Tibial nerve (tissue), 4 donors: ENCODE results near the gene COG5. TPM values are rescaled to one million over a fixed set of nuclear protein-coding genes. Genes with fewer than 3 reads are reported as not detected.

Experiments used
- DNase-seq, 2 donors: peaks; one replicate each; pipeline ENCODE4 v3.0.0-alpha.2; 2019; ENCODE audit warnings: low spot score in 2 of 2
- H3K27ac ChIP-seq, 4 donors: fragments of 200-600 bp; sonication (generic) in 3 of 4; one replicate each; pipeline ENCODE4 v1.5.1; 2017 to 2019; ENCODE audit warnings: mild to moderate bottlenecking in 1 of 4
- H3K27me3 ChIP-seq, 2 donors: fragments of 200-600 bp; sonication (generic) in 1 of 2; one replicate each; pipeline versions ENCODE4 v1.5.1 to v1.6.0; 2017 to 2019
- H3K36me3 ChIP-seq, 3 donors: fragments of 200-600 bp; sonication (generic); one replicate each; pipeline ENCODE4 v1.5.1; 2018 to 2019
- H3K4me1 ChIP-seq, 4 donors: fragments of 200-600 bp; sonication (generic) in 3 of 4; one replicate each; pipeline ENCODE4 v1.5.1; 2017 to 2019
- H3K4me3 ChIP-seq, 4 donors: fragments of 200-600 bp; sonication (generic) in 3 of 4; one replicate each; pipeline ENCODE4 v1.5.1; 2017 to 2019; ENCODE audit warnings: mild to moderate bottlenecking in 1 of 4, moderate library complexity in 1 of 4
- H3K9me3 ChIP-seq, 4 donors: fragments of 200-600 bp; sonication (generic) in 3 of 4; one replicate each; pipeline ENCODE4 v1.5.1; 2017 to 2019
- CTCF ChIP-seq, 5 experiments: fragments of 200-600 bp in 3 of 5; fragments of 450-650 bp in 2 of 5; sonication (generic) in 3 of 5; IDR thresholded peaks; one replicate each; pipeline ENCODE4 v1.5.1; 2016 to 2019; ENCODE audit warnings: antibody characterized with exemption in 5 of 5, mild to moderate bottlenecking in 3 of 5, moderate library complexity in 2 of 5
- EP300 ChIP-seq, 2 donors: sonication (generic); formaldehyde crosslinking; IDR thresholded peaks; one replicate each; pipeline ENCODE4 v1.6.1; 2017; ENCODE audit warnings: antibody characterized with exemption in 2 of 2, mild to moderate bottlenecking in 1 of 2
- POLR2A ChIP-seq, 2 donors: fragments of 450-650 bp; IDR thresholded peaks; one replicate each; pipeline ENCODE4 v1.6.1; 2017; ENCODE audit warnings: antibody characterized with exemption in 2 of 2, mild to moderate bottlenecking in 2 of 2, moderate library complexity in 2 of 2
- WGBS, 2 donors: methylation state at CpG; one replicate each; pipeline ENCODE4 v1.1.5; 2018; 5-methylcytosine and 5-hydroxymethylcytosine counted together
- total RNA-seq, 4 donors: library from RNA; depleted of rRNA; stranded (reverse); fragments of >200 nt; gene quantifications; one replicate each; pipeline ENCODE4 v1.1.0, GENCODE V29; 2016

COG5 gene
- total RNA-seq, 4 donors from 2014 or later = 26.7 to 35.7 (median 32.6) TPM

DNA sequence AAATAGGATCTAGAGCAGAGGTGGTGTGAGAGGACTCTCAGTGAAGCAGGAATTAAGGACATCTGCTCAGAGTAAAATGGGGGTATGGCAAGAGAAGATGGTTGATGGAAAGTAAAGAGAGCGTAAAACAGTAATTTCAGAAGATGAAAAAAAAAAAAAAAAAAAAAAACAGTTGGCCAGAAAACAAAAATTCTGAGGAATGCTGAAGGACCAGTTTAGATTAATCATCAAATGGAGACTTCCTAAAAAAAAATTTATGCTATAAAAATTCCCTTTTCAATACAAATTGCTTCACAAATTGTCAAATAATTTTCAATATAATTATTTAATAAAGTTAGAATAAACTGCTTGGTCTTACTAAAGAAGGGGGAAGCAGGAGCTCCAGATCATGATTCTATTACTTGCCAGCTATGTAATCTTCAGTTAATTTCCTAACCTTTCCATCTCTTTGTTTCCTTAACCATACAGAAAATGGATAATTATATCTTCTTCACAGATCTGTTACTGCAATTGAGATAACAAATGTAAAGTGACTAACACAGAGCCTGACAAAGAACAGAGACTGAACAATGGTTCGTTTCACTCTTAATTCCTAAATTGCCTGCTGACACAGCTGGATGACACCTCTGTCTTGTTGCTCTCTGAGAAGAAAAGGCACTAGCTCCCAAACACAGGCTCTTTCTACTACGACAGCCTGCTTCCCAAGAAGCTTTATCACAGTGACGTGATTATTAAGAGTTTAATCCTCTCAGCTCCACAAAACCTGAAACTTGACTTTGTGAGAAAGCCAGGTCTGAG, 158.8 kb downstream of the COG5 start:
- no peaks in the 10 kb centered on the region for H3K27me3 ChIP-seq
- WGBS, 2 donors = 57 to 70% methylated on average over 4 of the region's 4 CpGs
- TF ChIP-seq POLR2A (IDR thresholded peaks at IDR 0.05) (no peak), EP300 (IDR thresholded peaks at IDR 0.05) (no peak), CTCF (IDR thresholded peaks at IDR 0.05) (no peak)

DNA sequence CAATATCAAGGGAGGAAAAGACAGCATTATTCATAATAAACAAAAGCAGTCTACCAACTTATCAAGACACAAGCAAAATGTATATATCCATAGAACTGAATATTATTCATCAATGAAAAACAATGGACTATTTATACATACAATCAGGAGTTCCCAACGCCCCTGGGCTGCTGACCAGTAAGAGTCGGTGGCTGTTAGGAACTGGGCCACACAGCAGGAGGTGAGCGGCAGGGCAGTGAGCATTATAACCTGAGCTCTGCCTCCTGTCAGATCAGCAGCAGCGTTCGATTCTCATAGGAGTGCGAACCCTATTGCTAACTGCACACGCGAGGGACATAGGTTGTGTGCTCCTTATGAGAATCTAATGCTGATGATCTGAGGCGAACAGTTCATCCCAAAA, 165.6 kb downstream of the COG5 start:
- TF ChIP-seq CTCF (IDR thresholded peaks at IDR 0.05) (no peak), EP300 (IDR thresholded peaks at IDR 0.05) (no peak), POLR2A (IDR thresholded peaks at IDR 0.05) (no peak)
- WGBS, 2 donors = 70 to 73% methylated on average over 9 of the region's 9 CpGs
- peaks cover 0 to 9% (median 0%) of the 10 kb centered on the region in 3 donors for H3K36me3 ChIP-seq
- no peaks in the 10 kb centered on the region for H3K4me1 ChIP-seq
- DNase-seq = no peak
- H3K9me3 ChIP-seq = no peaks in the 10 kb centered on the region
- H3K4me3 ChIP-seq = no peak overlapping the region
- H3K27me3 ChIP-seq = no peaks in the 10 kb centered on the region
- H3K27ac ChIP-seq = no peak overlapping the region

More for the DNA sequence above, 158.8 kb downstream of the COG5 start:
- Histone ChIP-seq H3K9me3 (no peaks in the 10 kb centered on the region), H3K36me3 (peaks cover 0 to 9% (median 3%) of the 10 kb centered on the region in 3 donors), H3K4me3 (no peak overlapping the region), H3K27ac (no peak overlapping the region), H3K4me1 (no peaks in the 10 kb centered on the region)
- DNase-seq = no peak

- WGBS, 2 donors = 91 to 97% methylated on average over 2 of the region's 2 CpGs
- Histone ChIP-seq H3K27ac (no peak overlapping the region), H3K4me3 (no peak overlapping the region), H3K27me3 (no peaks in the 10 kb centered on the region), H3K4me1 (no peaks in the 10 kb centered on the region), H3K9me3 (no peaks in the 10 kb centered on the region), H3K36me3 (peaks cover 0 to 9% (median 0%) of the 10 kb centered on the region in 3 donors)
- TF ChIP-seq EP300 (IDR thresholded peaks at IDR 0.05) (no peak), CTCF (IDR thresholded peaks at IDR 0.05) (no peak), POLR2A (IDR thresholded peaks at IDR 0.05) (no peak)
- no peak for DNase-seq
Measured at GRCh38 chr7:107396990-107397389, 166.7 kb downstream of the COG5 start.

DNA sequence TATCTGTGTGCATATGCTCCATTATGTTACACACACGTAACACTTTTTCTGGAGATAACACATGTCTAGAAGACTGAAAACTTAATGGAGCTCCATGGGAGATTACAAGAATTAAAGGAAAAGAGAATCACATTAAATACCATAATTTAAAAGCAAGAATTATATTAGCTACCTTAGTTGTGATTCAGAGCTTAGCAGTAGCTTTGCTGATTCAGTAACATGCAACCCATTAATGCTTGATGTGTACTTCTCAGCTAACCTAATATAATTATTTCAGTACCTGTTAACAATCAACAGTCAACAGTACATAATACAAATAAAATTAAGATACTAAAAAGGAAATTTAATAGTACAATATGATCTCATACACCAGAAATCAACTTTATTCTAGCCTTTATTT, 167.6 kb downstream of the COG5 start:
- no peak overlapping the region for H3K4me3 ChIP-seq
- H3K27ac ChIP-seq = no peak overlapping the region
- H3K27me3 ChIP-seq = no peaks in the 10 kb centered on the region
- no peaks in the 10 kb centered on the region for H3K4me1 ChIP-seq
- WGBS, 2 donors = 98 to 100% methylated on average over 1 of the region's 1 CpG
- H3K36me3 ChIP-seq = peaks cover 0 to 9% (median 0%) of the 10 kb centered on the region in 3 donors
- no peak for DNase-seq
- no peaks in the 10 kb centered on the region for H3K9me3 ChIP-seq
- TF ChIP-seq EP300 (IDR thresholded peaks at IDR 0.05) (no peak), POLR2A (IDR thresholded peaks at IDR 0.05) (no peak), CTCF (IDR thresholded peaks at IDR 0.05) (no peak)

DNA sequence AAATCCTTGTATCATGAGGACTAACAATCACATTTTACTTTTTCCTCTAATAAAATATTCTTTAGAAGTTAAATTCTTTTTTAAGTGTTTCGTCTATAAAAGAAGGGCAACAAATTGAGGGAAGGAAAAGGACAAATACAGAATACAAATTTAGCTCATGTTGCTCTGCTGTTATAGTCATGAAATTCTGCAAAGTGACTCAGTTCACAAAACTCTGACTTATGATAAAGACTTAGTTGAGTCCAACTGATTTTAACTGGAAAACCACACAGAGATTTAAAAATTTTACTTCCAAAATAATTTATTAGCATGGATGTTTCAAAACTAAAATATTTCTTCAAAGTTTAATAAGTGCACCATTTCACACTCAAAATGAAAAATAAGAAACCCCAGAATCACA, 168.9 kb downstream of the COG5 start:
- Histone ChIP-seq H3K9me3 (no peaks in the 10 kb centered on the region), H3K4me1 (no peaks in the 10 kb centered on the region), H3K36me3 (peaks cover 0 to 9% (median 0%) of the 10 kb centered on the region in 3 donors), H3K27ac (peak overlapping the region in 1 of 4 donors; percentile 30), H3K27me3 (no peaks in the 10 kb centered on the region), H3K4me3 (no peak overlapping the region)
- DNase-seq = no peak
- TF ChIP-seq POLR2A (IDR thresholded peaks at IDR 0.05) = no peak
- TF ChIP-seq EP300 (IDR thresholded peaks at IDR 0.05) = no peak
- no peak for TF ChIP-seq CTCF (IDR thresholded peaks at IDR 0.05)
- WGBS, 2 donors = 50 to 55% methylated on average over 1 of the region's 1 CpG
